ENCODE results near the gene GRK4. TPM values are rescaled to one million over a fixed set of nuclear protein-coding genes. Genes with fewer than 3 reads are reported as not detected.

The GRK4 gene
- total RNA-seq, 1 donor from 2014 or later = 6.7 TPM

- no peak overlapping the region for H2AFZ ChIP-seq (ENCODE audit: low read depth, low read length)
- Mint-ChIP-seq H3K4me3 (ENCODE audit: unreplicated experiment) (no peak overlapping the region), H3K4me1 (ENCODE audit: low read depth, unreplicated experiment) (peaks cover 6% of the 10 kb centered on the region), H3K27ac (ENCODE audit: unreplicated experiment) (no peak overlapping the region), H3K9me3 (ENCODE audit: unreplicated experiment) (no peaks in the 10 kb centered on the region), H3K36me3 (ENCODE audit: low read depth, unreplicated experiment) (peaks cover 15% of the 10 kb centered on the region), H3K27me3 (ENCODE audit: low read depth, unreplicated experiment) (no peaks in the 10 kb centered on the region)
- FAIRE-seq (no peak), DNase-seq (ENCODE audit: low read depth) (no peak)
- no peak overlapping the region for H3K4me2 ChIP-seq (ENCODE audit: low read length)
- H3K27ac ChIP-seq (ENCODE audit: low read depth, low read length) = no peak overlapping the region
- peaks cover 16% of the 10 kb centered on the region for H3K36me3 ChIP-seq (ENCODE audit: insufficient read depth, low read length)
- H3K4me1 ChIP-seq (ENCODE audit: insufficient read depth, low read length) = peaks cover 20% of the 10 kb centered on the region
- no peak overlapping the region for H3K4me3 ChIP-seq (ENCODE audit: insufficient read depth, low read depth, low read length)
- peaks cover 49% of the 10 kb centered on the region for H3K79me2 ChIP-seq (ENCODE audit: insufficient read depth, low read length)
- no peak overlapping the region for H3K9ac ChIP-seq (ENCODE audit: low read length)
- H3K9me3 ChIP-seq (ENCODE audit: insufficient read depth, low read depth, low read length) = no peaks in the 10 kb centered on the region
- TF ChIP-seq, protein P1, sequence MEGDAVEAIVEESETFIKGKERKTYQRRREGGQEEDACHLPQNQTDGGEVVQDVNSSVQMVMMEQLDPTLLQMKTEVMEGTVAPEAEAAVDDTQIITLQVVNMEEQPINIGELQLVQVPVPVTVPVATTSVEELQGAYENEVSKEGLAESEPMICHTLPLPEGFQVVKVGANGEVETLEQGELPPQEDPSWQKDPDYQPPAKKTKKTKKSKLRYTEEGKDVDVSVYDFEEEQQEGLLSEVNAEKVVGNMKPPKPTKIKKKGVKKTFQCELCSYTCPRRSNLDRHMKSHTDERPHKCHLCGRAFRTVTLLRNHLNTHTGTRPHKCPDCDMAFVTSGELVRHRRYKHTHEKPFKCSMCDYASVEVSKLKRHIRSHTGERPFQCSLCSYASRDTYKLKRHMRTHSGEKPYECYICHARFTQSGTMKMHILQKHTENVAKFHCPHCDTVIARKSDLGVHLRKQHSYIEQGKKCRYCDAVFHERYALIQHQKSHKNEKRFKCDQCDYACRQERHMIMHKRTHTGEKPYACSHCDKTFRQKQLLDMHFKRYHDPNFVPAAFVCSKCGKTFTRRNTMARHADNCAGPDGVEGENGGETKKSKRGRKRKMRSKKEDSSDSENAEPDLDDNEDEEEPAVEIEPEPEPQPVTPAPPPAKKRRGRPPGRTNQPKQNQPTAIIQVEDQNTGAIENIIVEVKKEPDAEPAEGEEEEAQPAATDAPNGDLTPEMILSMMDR (IDR thresholded peaks at IDR 0.05; ENCODE audit: insufficient read depth, low read depth, low read length) = no peak
- no peaks in the 10 kb centered on the region for H3K27me3 ChIP-seq (ENCODE audit: insufficient read depth, low read length)
- H4K20me1 ChIP-seq (ENCODE audit: insufficient read depth, low read length) = peaks cover 44% of the 10 kb centered on the region
Measured at GRCh38 chr4:2930135-2930757, 33.1 kb upstream of the GRK4 start.

- no peaks in the 10 kb centered on the region for H3K9me3 ChIP-seq (ENCODE audit: insufficient read depth, low read depth, low read length)
- no peak overlapping the region for H2AFZ ChIP-seq (ENCODE audit: low read depth, low read length)
- peaks cover 13% of the 10 kb centered on the region for H3K36me3 ChIP-seq (ENCODE audit: insufficient read depth, low read length)
- peaks cover 50% of the 10 kb centered on the region for H4K20me1 ChIP-seq (ENCODE audit: insufficient read depth, low read length)
- TF ChIP-seq EZH2 (IDR thresholded peaks at IDR 0.05; ENCODE audit: insufficient read depth, low read length) = no peak
- TF ChIP-seq, protein P1 (IDR thresholded peaks at IDR 0.05; ENCODE audit: insufficient read depth, low read depth, low read length) = no peak
- no peak overlapping the region for H3K27ac ChIP-seq (ENCODE audit: low read depth, low read length)
- no peak overlapping the region for H3K4me2 ChIP-seq (ENCODE audit: low read length)
- Mint-ChIP-seq H3K36me3 (ENCODE audit: low read depth, unreplicated experiment) (peaks cover 15% of the 10 kb centered on the region), H3K9me3 (ENCODE audit: unreplicated experiment) (no peaks in the 10 kb centered on the region), H3K27ac (ENCODE audit: unreplicated experiment) (no peak overlapping the region), H3K4me3 (ENCODE audit: unreplicated experiment) (no peak overlapping the region), H3K27me3 (ENCODE audit: low read depth, unreplicated experiment) (no peaks in the 10 kb centered on the region), H3K4me1 (ENCODE audit: low read depth, unreplicated experiment) (peaks cover 10% of the 10 kb centered on the region)
- H3K4me1 ChIP-seq (ENCODE audit: insufficient read depth, low read length) = peaks cover 26% of the 10 kb centered on the region
- peaks cover 50% of the 10 kb centered on the region for H3K79me2 ChIP-seq (ENCODE audit: insufficient read depth, low read length)
- H3K4me3 ChIP-seq (ENCODE audit: insufficient read depth, low read depth, low read length) = no peak overlapping the region
- H3K27me3 ChIP-seq (ENCODE audit: insufficient read depth, low read length) = no peaks in the 10 kb centered on the region
- H3K9ac ChIP-seq (ENCODE audit: low read length) = no peak overlapping the region
- no peak for DNase-seq (ENCODE audit: low read depth)
- no peak for FAIRE-seq
Measured at GRCh38 chr4:2930758-2931511, 32.4 kb upstream of the GRK4 start.
